ENCODE data around the gene RPS6KA2.

The RPS6KA2 gene

GRCh38 chr6:166415833-166416347 is 211.2 kb downstream of the RPS6KA2 start:
- DNase-seq (ENCODE audit: low read depth in 1 of 2, low spot score in 1 of 2), result no peak
- no peak for TF ChIP-seq GABPA (IDR thresholded peaks at IDR 0.05; ENCODE audit: low read depth)
- TF ChIP-seq, protein P1, sequence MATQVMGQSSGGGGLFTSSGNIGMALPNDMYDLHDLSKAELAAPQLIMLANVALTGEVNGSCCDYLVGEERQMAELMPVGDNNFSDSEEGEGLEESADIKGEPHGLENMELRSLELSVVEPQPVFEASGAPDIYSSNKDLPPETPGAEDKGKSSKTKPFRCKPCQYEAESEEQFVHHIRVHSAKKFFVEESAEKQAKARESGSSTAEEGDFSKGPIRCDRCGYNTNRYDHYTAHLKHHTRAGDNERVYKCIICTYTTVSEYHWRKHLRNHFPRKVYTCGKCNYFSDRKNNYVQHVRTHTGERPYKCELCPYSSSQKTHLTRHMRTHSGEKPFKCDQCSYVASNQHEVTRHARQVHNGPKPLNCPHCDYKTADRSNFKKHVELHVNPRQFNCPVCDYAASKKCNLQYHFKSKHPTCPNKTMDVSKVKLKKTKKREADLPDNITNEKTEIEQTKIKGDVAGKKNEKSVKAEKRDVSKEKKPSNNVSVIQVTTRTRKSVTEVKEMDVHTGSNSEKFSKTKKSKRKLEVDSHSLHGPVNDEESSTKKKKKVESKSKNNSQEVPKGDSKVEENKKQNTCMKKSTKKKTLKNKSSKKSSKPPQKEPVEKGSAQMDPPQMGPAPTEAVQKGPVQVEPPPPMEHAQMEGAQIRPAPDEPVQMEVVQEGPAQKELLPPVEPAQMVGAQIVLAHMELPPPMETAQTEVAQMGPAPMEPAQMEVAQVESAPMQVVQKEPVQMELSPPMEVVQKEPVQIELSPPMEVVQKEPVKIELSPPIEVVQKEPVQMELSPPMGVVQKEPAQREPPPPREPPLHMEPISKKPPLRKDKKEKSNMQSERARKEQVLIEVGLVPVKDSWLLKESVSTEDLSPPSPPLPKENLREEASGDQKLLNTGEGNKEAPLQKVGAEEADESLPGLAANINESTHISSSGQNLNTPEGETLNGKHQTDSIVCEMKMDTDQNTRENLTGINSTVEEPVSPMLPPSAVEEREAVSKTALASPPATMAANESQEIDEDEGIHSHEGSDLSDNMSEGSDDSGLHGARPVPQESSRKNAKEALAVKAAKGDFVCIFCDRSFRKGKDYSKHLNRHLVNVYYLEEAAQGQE (IDR thresholded peaks at IDR 0.05; ENCODE audit: insufficient replicate concordance, low read depth), result no peak
- TF ChIP-seq, protein P2, sequence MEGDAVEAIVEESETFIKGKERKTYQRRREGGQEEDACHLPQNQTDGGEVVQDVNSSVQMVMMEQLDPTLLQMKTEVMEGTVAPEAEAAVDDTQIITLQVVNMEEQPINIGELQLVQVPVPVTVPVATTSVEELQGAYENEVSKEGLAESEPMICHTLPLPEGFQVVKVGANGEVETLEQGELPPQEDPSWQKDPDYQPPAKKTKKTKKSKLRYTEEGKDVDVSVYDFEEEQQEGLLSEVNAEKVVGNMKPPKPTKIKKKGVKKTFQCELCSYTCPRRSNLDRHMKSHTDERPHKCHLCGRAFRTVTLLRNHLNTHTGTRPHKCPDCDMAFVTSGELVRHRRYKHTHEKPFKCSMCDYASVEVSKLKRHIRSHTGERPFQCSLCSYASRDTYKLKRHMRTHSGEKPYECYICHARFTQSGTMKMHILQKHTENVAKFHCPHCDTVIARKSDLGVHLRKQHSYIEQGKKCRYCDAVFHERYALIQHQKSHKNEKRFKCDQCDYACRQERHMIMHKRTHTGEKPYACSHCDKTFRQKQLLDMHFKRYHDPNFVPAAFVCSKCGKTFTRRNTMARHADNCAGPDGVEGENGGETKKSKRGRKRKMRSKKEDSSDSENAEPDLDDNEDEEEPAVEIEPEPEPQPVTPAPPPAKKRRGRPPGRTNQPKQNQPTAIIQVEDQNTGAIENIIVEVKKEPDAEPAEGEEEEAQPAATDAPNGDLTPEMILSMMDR (IDR thresholded peaks at IDR 0.05; ENCODE audit: insufficient read depth, low read length), result no peak
- no peak for TF ChIP-seq POLR2AphosphoS5 (IDR thresholded peaks at IDR 0.05; ENCODE audit: low read depth)
- Histone ChIP-seq H3K27me3 (ENCODE audit: insufficient read depth, poor library complexity, severe bottlenecking) (no peaks in the 10 kb centered on the region), H3K27ac (replicated peaks) (no peak overlapping the region), H3K4me3 (replicated peaks; ENCODE audit: insufficient read depth, low read length) (no peak overlapping the region)

DNA sequence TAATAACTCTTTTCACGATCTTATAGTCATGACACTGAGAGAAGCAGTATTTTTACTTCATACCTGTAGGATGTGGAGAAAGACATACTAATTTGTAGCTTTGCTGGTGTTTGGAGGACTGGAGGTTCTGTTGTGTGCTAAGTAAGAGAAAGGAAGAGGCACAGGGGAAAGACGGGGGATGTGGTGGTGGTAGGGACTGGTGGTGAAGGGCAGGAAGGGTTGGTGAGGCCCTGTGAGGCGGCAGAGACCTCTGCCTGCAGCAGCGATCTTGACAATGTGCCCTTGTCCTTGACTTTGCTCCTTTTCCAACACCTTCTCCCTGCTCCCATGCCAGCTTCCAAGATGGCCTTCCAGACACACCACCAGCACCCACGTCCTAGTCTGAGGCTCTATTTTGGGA is 211.7 kb downstream of the RPS6KA2 start:
- DNase-seq (ENCODE audit: low read depth in 1 of 2, low spot score in 1 of 2), result no peak
- Histone ChIP-seq H3K27me3 (ENCODE audit: insufficient read depth, poor library complexity, severe bottlenecking) (no peaks in the 10 kb centered on the region), H3K27ac (replicated peaks) (no peak overlapping the region), H3K4me3 (replicated peaks; ENCODE audit: insufficient read depth, low read length) (no peak overlapping the region)
- TF ChIP-seq, protein P1 (IDR thresholded peaks at IDR 0.05; ENCODE audit: insufficient replicate concordance, low read depth), result no peak
- TF ChIP-seq POLR2AphosphoS5 (IDR thresholded peaks at IDR 0.05; ENCODE audit: low read depth) (no peak), GABPA (IDR thresholded peaks at IDR 0.05; ENCODE audit: low read depth) (no peak), SPI1 (IDR thresholded peaks at IDR 0.05; ENCODE audit: borderline replicate concordance, low read depth) (no peak)

GRCh38 chr6:166413491-166413951 is 213.5 kb downstream of the RPS6KA2 start:
- H3K4me3 ChIP-seq (replicated peaks; ENCODE audit: insufficient read depth, low read length), result no peak overlapping the region
- no peak for DNase-seq (ENCODE audit: low read depth in 1 of 2, low spot score in 1 of 2)
- TF ChIP-seq SPI1 (IDR thresholded peaks at IDR 0.05; ENCODE audit: borderline replicate concordance, low read depth), result no peak
- no peak overlapping the region for H3K27ac ChIP-seq (replicated peaks)
- H3K27me3 ChIP-seq (ENCODE audit: insufficient read depth, poor library complexity, severe bottlenecking), result no peaks in the 10 kb centered on the region

GRCh38 chr6:166412911-166413384 is 214.1 kb downstream of the RPS6KA2 start:
- DNase-seq (ENCODE audit: low read depth in 1 of 2, low spot score in 1 of 2), result no peak
- Histone ChIP-seq H3K27me3 (ENCODE audit: insufficient read depth, poor library complexity, severe bottlenecking) (no peaks in the 10 kb centered on the region), H3K27ac (replicated peaks) (no peak overlapping the region), H3K4me3 (replicated peaks; ENCODE audit: insufficient read depth, low read length) (no peak overlapping the region)
- TF ChIP-seq GABPA (IDR thresholded peaks at IDR 0.05; ENCODE audit: low read depth) (no peak), SPI1 (IDR thresholded peaks at IDR 0.05; ENCODE audit: borderline replicate concordance, low read depth) (no peak), POLR2AphosphoS5 (IDR thresholded peaks at IDR 0.05; ENCODE audit: low read depth) (no peak)
- TF ChIP-seq, protein P2 (IDR thresholded peaks at IDR 0.05; ENCODE audit: insufficient read depth, low read length), result no peak
- TF ChIP-seq, protein P1 (IDR thresholded peaks at IDR 0.05; ENCODE audit: insufficient replicate concordance, low read depth), result no peak

All from HL-60 (cell line).